ENCODE data around the gene SH2D5.

Gene SH2D5

DNA sequence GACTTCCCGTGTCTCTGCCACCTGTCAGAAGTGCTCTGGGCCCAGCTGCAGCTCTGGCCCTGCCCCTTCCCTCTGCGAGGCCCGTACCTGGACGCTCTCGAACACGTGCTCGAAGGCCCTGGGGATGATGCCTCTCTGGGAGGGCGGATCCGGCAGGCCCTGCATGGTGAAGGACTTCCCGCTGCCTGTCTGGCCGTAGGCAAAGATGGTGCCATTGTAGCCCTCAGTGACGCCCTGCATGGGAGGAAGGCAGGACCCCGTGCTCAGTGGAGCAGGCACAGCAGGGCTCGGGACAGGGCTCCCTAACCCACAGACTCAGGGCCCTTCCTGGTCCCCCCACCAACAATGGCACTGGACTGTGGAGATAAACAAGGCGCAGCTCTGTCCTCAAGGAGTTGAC is 17.1 kb downstream of the SH2D5 start:
- DNase-seq (ENCODE audit: low read depth in 1 of 2, low spot score in 1 of 2) = no peak

DNA sequence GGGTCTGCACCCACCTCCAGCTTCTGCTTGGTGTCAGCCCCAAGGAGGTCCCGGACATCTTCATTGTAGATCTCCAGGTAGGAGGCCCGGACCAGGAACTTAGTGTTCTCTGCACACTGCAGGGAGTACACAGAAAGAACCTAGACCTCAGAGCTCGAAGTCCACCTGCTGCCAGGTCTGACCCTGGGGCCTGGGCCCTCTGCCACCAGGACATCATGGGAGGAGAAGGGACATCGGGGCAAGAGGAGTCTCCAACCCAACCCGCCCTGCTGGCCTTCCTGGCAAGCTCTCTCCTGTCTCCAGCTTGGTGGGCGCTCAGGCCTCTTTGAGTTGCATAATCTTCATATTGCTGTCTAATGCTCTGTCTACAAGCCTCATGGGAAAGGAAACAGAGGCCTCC is 19.1 kb downstream of the SH2D5 start:
- DNase-seq (ENCODE audit: low read depth in 1 of 2, low spot score in 1 of 2) = no peak

DNA sequence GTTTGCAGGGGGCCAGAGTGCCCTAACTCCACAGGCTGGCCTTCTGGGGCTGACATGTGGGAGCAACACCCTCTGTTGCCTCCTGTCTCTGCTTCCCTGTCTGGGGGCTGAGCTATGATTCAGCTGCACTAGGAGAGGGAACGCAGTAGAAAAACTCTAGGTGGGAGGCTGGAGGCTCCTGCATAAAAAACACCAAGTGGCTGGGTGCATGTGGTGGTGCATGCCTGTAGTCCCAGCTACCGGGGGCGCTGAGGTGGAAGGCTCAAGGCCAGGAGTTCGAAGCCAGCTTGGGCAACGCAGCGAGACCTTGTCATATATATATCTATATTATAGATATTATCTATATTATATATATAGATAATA is 20.3 kb downstream of the SH2D5 start:
- no peak for DNase-seq (ENCODE audit: low read depth in 1 of 2, low spot score in 1 of 2)

DNA sequence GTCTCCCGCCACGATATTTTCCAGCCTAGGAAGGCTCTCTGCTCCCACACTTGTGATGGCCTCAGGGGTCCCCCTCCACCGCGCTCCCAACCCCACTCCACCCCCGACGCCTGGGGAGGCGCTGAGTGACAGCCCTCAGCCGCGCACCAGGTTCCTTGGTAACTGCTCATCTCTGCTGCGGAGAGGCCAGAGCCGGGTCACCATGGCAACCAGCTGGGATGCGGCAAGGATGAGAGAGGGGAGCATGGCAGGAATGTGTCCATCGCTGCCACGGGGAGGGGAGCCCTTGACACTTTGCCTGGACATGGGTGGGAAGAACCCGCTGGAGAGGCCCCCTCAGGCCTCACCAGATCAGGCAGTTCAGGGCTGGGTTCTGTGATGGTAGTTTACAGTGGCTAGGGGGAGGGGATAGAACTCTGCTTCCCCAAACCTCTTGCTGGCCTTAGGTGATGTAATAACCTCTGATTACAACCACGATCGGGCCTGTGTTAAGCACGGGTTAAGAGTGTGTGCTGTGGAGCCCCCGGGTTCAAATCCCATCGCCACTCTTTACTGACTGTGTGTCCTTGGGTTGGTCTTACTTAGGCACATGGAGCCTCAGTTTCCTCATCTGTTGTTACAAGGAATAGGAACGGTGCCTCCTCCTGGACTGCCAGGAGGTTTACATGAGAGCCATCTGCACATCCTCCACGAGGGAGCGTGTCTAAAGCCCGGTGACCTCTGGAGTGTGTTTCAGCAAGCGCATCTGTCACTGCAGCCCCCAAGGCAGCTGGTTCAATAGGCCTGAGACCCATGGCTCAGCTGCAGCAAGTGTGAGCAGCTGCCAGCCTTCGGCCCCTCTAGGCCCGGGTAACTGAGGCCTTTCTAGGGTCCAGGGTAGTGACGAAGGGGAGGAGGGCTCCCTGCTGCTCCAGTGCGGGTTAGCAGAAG is 21.0 kb downstream of the SH2D5 start:
- no peak for DNase-seq (ENCODE audit: low read depth in 1 of 2, low spot score in 1 of 2)

DNA sequence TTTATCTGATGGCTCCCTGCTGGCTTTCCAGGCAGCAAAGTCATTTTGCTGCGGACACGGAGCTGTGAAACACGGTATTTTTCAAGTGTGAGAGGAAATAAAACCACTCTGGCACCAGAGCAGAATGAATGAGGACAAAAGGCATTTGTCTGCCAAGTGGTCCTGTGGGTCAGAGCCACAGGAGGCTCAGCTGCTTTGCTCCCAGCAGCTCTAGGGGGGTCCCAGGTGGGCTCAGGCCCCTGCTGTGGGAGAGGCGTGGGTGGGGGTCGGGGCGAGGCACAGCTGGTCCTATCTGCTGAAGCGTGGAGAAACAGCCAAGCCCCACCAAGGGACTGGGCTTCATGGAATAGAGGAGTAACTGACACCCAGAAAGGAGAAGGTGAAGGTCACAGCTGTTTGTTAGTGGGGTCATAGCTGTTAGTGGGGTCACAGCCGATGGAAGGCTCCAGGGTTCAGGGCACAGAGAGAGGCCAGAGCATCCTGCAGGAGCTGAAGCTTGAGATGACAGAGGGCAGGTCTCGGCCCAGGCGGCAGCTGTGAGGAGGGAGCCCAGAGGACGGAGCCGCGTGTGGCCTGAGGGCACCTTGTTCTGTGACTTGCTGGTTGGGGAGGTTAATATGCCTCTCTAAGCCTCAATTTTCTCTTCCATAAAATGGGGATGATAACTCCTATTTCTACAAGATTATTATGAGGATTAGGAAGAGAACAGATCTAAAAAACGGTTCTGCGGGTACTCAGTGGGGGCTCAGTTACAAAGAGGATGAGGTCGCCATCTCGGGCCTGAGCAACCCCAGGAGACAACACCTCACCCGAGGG is 21.8 kb downstream of the SH2D5 start:
- no peak for DNase-seq (ENCODE audit: low read depth in 1 of 2, low spot score in 1 of 2)

DNA sequence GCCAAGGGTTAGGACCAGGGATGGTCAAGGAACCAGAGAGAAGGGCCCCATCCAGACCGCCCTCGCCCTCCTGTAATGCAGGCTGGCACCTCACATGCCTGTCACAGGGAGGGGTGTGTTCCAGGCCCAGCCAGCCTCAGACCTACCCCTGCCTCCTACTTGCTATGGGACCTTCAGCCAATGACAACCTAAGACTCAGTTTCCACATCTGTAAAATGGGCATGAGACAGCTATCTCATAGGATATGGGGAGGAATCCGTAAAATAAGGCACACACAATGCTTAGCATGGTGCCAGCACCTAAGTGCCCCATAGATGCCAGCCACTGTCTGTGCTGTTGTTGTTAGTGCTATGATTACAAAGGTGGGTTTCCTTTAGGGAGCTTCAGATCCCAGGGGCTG is 22.6 kb downstream of the SH2D5 start:
- DNase-seq (ENCODE audit: low read depth in 1 of 2, low spot score in 1 of 2) = no peak

DNA sequence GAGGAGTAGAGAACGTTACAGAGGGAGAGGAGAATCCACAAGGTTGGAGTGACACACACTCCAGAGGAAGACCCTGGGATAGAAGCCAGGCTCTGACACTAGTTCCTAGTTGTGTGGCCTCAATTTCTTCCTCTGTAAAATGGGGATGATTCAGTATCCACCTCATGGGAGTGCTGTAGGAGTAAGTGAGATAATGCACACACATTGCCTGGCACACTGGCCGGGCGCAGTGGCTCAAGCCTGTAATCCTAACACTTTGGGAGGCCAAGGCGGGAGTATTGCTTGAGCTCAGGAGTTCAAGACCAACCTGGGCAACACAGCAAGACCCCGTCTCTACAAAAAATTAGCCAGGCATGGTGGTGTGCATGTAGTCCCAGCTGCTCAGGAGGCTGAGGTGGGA is 23.6 kb downstream of the SH2D5 start:
- DNase-seq (ENCODE audit: low read depth in 1 of 2, low spot score in 1 of 2) = no peak

DNA sequence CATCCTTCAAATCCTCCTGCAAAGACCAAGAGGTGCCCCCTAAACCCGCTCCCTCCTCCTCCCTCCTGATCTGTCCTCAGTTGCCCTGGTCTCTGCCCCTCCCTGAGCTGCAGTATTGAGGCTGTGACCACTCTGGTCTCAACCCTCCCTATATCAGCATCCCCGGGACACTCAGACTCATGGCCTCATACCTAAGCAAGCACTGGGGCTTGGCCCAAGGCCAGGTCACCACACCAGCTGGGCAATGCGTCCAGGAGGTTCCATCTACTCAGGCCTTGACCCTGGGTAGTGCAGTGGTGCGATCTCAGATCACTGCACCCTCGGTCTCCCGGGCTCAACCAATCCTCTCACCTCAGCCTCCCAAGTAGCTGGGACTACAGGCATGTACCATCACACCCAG is 24.4 kb downstream of the SH2D5 start:
- DNase-seq (ENCODE audit: low read depth in 1 of 2, low spot score in 1 of 2) = no peak

DNA sequence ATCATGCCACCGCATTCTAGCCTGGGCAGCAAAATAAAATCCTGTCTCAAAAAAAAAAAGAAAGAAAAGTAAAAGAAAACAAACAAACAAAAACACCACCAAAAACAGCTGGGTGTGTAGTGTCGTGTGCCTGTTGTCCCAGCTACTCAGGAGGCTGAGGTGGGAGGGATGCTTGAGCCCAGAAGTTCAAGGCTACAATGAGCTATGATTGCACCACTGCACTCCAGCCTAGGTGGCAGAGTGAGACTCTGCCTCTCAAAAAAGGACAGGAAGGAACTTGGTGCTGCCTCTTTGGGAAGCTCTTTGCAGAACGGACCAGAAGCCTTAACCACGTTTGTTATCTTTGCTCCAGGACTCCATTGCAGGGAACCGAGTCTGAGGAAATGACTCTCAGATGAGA is 25.7 kb downstream of the SH2D5 start:
- DNase-seq (ENCODE audit: low read depth in 1 of 2, low spot score in 1 of 2) = no peak

DNA sequence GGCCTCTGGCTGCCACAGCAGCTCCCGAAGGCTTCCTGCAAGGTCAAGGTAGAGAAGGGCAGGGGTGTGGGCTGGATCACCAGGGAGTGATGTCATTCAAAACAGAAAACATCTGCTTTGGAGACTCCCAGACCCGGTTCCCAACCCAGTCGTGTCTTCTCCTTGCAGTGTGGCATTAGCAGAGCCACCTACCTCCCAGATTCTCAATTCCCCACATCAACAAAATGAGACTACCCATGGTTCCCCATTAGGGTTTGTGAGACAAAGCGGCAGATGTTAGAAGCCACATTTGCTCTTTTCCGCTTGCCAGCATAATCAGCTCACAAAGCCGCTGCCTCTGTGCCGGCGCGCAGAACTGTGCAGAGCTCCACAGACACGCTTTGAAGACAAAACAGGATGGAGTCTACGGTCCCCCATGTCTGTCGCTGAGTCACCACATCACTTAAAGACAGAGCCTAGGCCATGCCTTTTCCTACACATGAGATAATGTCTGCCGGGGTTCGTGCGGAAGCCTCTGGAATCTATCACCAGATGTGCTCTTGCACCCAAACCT is 27.2 kb downstream of the SH2D5 start:
- DNase-seq (ENCODE audit: low read depth in 1 of 2, low spot score in 1 of 2) = no peak

DNA sequence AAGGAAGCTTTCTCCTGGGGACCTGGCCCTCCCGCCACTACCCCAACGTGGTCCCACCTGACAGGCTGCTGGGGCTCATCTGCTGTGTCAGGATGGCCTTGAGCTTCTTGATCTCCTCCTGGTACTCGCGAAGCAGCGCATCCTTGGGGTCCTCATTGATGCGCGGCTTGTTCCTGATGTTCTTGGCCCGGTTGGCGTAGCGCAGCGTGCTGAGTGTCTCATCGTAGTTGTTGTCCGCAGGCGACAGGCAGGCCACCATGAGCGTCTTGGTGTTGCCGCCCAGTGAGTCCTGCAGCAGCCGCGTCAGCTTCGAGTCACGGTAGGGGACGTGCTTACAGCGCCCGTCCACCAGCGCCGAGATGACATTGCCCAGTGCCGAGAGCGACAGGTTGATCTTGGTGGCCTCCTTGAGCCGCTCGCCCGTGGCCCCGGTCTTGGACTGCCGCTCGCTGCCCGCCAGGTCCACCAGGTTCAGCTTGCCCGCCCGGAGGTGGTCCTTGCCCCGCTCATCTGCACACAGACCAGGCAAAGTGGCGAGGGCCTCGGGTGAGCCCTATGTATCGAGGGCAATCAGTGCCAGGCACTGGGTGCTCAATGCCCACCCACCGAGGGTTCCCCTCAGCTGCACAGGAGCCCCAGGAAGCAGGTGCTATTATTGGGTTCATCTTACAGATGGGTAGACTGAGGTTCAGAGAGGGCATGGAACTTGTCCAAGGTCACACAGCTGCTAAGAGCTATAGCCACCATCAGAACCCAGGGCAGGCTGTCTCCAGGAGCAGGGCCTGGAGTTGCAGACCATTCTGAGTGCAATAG is 27.9 kb downstream of the SH2D5 start:
- DNase-seq (ENCODE audit: low read depth in 1 of 2, low spot score in 1 of 2) = no peak

DNA sequence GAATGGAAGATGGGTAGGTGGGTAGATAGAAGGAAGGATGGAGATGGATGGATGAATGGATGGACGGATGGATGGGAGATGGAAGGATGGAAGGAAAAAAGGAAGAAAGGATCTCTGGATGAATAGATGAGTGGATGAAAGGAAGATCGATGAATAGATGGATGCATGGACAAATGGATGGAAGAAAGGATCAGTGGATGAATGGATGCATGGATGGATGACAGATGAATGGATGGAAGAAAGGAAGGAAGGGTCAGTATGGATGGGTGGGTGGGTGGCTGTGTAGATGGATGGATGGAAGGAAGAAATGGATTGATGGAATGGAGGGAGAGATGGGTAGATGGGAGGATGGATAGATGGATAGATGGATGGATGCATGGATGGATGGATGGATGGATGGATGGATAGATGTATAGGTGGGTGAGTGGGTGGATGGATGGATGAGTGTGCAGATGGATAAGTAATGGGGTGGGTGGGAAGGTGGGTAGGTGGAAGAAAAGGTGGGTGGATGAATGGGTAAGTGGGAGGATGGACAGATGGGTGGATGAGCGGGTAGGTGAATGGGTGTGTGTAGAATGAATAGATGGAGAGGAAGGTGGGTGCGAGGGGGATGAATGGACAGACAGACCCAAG is 29.3 kb downstream of the SH2D5 start:
- no peak for DNase-seq (ENCODE audit: low read depth in 1 of 2, low spot score in 1 of 2)

DNA sequence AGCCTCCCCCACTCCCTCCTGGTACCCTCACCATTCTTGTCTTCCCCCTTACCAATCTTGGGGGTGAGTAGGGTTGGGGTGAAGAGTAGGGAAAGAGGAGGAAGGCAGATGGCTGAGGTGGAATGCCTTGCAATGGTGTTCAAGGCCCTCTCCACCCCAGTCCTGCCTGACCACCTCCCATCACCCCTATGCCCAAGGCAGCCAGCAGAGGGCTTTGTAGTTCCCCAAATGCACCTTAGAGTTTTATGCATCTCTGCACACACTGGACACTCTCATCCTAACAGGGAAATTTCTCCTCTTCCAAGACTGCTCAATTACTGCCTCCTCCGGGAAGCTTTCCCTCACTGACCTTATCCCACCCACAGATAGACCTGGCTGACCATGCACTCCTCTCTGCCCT is 30.1 kb downstream of the SH2D5 start:
- DNase-seq (ENCODE audit: low read depth in 1 of 2, low spot score in 1 of 2) = no peak

DNA sequence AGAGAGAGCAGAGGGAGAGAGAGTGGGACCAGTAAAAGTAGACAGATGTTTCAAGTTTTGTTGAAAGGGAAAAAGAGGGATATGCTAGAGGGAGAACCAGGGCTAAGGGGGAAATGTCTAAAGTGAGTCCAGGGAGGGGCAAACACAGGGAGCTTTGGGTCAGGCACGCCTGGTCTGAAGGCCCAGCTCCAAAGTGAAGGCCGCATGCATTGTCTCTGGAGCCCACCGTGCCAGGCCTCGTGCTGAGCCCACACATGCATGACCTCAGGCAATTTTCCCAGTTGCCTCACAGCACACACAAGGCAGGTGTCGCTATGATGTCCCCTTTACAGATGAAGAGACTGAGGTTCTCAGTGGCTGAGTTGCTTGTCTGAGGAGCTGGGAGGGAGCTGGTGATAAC is 30.7 kb downstream of the SH2D5 start:
- no peak for DNase-seq (ENCODE audit: low read depth in 1 of 2, low spot score in 1 of 2)

DNA sequence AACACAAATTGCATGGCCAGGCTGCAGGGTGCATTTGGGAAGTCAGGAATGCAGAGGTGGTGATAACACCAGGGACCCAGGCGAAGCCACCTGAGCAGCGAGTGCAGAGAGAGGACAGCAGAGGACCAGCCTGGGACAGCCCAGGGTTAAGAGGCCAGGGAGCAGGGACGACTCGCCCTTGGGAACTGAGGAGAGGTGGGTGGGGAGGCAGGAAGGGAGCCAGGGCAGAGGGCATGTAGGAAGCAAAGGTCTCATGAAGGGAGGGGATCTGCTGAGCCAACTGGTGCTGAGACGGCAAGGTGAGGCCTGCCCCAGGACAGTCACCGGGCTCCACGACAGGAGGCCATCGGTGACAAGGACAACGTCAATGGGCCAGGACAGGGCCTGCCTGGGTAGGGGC is 31.1 kb downstream of the SH2D5 start:
- DNase-seq (ENCODE audit: low read depth in 1 of 2, low spot score in 1 of 2) = no peak

DNA sequence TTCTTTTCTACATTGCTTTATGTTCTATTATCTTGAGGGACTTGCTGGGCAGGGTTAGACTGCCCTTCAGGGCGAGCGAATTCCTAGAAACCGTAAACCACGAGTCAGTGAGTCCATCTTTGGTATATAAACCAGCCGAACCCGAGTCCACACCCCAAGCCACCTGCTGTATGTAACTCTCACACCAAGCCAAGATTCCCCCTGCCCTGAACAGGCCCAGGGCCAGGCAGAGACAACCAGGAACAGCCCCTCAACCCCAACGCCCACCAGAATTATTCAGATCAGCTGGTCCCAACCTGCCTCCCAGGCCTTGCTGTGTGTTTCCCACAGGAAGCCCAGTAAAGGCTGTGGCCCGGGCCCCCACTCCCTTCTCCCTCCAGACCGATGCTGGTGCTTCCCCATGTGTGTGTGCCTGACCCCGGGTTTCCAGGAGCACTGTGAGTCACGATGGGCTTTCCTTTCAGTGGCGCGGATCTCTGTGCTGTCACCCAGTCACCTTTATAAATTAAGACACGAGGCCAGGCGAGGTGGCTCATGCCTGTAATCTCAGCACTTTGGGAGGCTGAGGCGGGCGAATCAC is 31.8 kb downstream of the SH2D5 start:
- DNase-seq (ENCODE audit: low read depth in 1 of 2, low spot score in 1 of 2) = no peak

DNA sequence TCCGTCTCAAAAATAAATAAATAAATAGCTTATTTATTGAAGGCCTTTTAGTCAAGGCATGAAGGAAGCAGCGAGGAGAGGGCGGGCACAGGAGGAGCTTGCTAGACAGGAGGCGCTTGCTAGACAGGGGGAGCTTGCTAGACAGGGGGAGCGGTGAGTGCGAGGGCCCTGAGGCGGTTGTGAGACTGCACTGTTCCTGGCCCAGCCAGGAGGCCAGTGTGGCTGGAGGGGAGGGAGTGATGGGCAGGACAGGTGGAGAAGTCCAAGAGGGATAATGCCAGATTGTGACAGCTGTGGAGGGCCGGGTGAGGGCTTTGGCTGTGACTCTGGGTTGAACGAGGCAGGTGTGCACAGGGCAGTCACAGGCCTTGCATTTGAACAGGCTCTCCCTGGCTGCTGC is 32.9 kb downstream of the SH2D5 start:
- DNase-seq (ENCODE audit: low read depth in 1 of 2, low spot score in 1 of 2) = no peak

DNA sequence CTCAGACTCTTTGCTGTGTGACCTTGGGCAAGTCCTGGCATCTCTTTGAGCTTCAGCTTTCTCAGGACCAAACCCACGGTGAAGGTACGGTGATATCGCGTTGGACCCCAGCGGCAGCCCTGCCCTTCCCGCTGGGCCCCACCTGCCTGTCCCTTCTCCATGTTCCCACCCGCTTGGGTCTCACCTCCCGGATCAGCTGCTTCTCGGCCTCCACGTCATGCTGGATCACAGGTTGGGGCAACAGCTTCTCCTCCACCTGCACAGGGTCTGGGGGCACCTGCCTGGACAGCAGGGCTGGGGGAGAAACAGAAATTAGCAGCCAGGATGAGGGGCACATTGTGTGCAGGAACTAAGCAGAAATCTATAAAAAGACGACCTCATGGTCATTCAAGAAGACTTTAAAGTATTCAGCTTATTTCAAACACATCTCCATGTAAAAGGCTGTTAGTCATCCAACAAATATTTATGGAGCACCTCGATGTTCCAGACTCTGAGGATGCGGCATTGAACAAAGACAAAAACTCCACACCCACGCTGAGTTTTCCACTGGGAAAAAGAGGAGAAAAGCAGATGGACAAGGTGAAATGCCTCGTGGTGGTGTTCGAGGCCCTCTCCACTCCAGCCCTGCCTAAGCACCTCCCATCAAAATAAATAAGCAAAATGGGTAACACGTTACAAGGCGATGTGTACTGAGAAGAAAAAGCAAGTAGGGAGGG is 34.1 kb downstream of the SH2D5 start:
- DNase-seq (ENCODE audit: low read depth in 1 of 2, low spot score in 1 of 2) = no peak

DNA sequence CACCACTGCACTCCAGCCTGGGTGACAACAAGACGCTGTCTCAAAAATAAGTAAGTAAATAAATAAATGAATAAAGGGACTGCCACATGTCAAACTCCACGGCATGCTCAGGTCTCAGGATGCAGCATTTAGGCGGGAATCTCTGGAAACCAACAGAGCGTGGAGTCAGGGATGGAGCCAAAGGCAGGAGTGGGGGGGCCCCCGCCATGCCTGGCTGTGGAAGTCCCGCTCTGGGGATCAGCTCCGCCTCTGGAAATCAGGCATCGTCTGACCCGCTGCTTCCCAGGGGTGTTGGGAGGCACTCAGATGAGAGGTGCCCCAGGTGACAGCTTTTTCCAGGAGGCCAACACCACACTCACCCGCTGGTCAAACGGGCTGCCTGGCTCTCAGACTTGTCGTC is 34.9 kb downstream of the SH2D5 start:
- DNase-seq (ENCODE audit: low read depth in 1 of 2, low spot score in 1 of 2) = no peak

Measured in activated T-helper 1 cell treated with anti-CD3 and anti-CD28 coated beads, Interleukin-2, amount 50 U/mL, for 16 hours (primary cell).